ENCODE measurements around the gene SYPL2.
"Not testable (repeated sequence)": the region's sequence is repeated elsewhere in the genome, so short reads cannot be mapped to it uniquely, and the experiment has no call there.

Gene SYPL2

GRCh38 chr1:109466452-109467300 is at the start of gene SYPL2:
Gene SYPL2, plus strand, starts transcription at chr1:109466546. Its CDS starts 298 bp downstream, at chr1:109466844.
- DNase-seq (ENCODE audit: low read depth in 1 of 2, low spot score in 1 of 2): peak; percentile 24 to 55
- in situ Hi-C loops (cut with HindIII; ENCODE audit: low pct_unique_long_range_greater_than_20kb, low sequenced_read_pairs): no loop called here
- TF ChIP-seq JUND (IDR thresholded peaks at IDR 0.05; ENCODE audit: low read depth): no peak

- DNase-seq (ENCODE audit: low read depth in 1 of 2, low spot score in 1 of 2): no peak
- TF ChIP-seq JUND (IDR thresholded peaks at IDR 0.05; ENCODE audit: low read depth): no peak
- in situ Hi-C loops (cut with HindIII; ENCODE audit: low pct_unique_long_range_greater_than_20kb, low sequenced_read_pairs): no loop called here
Observed at GRCh38 chr1:109423498-109423897, 42.8 kb upstream of the SYPL2 start.

- peak in 1 of 2 experiments; percentile 40 for DNase-seq (ENCODE audit: low read depth in 1 of 2, low spot score in 1 of 2)
- no peak for TF ChIP-seq JUND (IDR thresholded peaks at IDR 0.05; ENCODE audit: low read depth)
- in situ Hi-C loops (cut with HindIII; ENCODE audit: low pct_unique_long_range_greater_than_20kb, low sequenced_read_pairs): no loop called here
Observed at GRCh38 chr1:109425391-109426280, 40.7 kb upstream of the SYPL2 start.

- DNase-seq (ENCODE audit: low read depth in 1 of 2, low spot score in 1 of 2): peak; percentile 71 to 98
- in situ Hi-C loops (cut with HindIII; ENCODE audit: low pct_unique_long_range_greater_than_20kb, low sequenced_read_pairs): no loop called here
- no peak for TF ChIP-seq JUND (IDR thresholded peaks at IDR 0.05; ENCODE audit: low read depth)
Observed at GRCh38 chr1:109426281-109427170, 39.8 kb upstream of the SYPL2 start, which contains the start of gene PSMA5. Gene PSMA5, minus strand, starts transcription at chr1:109426448. Its CDS starts 118 bp downstream, at chr1:109426330.

GRCh38 chr1:109427171-109427467 is 39.2 kb upstream of the SYPL2 start:
- in situ Hi-C loops (cut with HindIII; ENCODE audit: low pct_unique_long_range_greater_than_20kb, low sequenced_read_pairs): no loop called here
- no peak for DNase-seq (ENCODE audit: low read depth in 1 of 2, low spot score in 1 of 2)
- no peak for TF ChIP-seq JUND (IDR thresholded peaks at IDR 0.05; ENCODE audit: low read depth)

GRCh38 chr1:109432336-109432735 is 34.0 kb upstream of the SYPL2 start:
- no peak for DNase-seq (ENCODE audit: low read depth in 1 of 2, low spot score in 1 of 2)
- TF ChIP-seq JUND (IDR thresholded peaks at IDR 0.05; ENCODE audit: low read depth): no peak
- in situ Hi-C loops (cut with HindIII; ENCODE audit: low pct_unique_long_range_greater_than_20kb, low sequenced_read_pairs): no loop called here

- DNase-seq (ENCODE audit: low read depth in 1 of 2, low spot score in 1 of 2): no peak
- in situ Hi-C loops (cut with HindIII; ENCODE audit: low pct_unique_long_range_greater_than_20kb, low sequenced_read_pairs): no loop called here
- TF ChIP-seq JUND (IDR thresholded peaks at IDR 0.05; ENCODE audit: low read depth): no peak
Observed at GRCh38 chr1:109433322-109433721, 33.0 kb upstream of the SYPL2 start.

- in situ Hi-C loops (cut with HindIII; ENCODE audit: low pct_unique_long_range_greater_than_20kb, low sequenced_read_pairs): no loop called here
- TF ChIP-seq JUND (IDR thresholded peaks at IDR 0.05; ENCODE audit: low read depth): no peak
- DNase-seq (ENCODE audit: low read depth in 1 of 2, low spot score in 1 of 2): no peak
Observed at GRCh38 chr1:109434484-109434883, 31.9 kb upstream of the SYPL2 start.

- no peak for DNase-seq (ENCODE audit: low read depth in 1 of 2, low spot score in 1 of 2)
- no peak for TF ChIP-seq JUND (IDR thresholded peaks at IDR 0.05; ENCODE audit: low read depth)
- in situ Hi-C loops (cut with HindIII; ENCODE audit: low pct_unique_long_range_greater_than_20kb, low sequenced_read_pairs): no loop called here
Observed at GRCh38 chr1:109438798-109439297, 27.5 kb upstream of the SYPL2 start.

GRCh38 chr1:109441069-109441468 is 25.3 kb upstream of the SYPL2 start:
- in situ Hi-C loops (cut with HindIII; ENCODE audit: low pct_unique_long_range_greater_than_20kb, low sequenced_read_pairs): no loop called here
- no peak for TF ChIP-seq JUND (IDR thresholded peaks at IDR 0.05; ENCODE audit: low read depth)
- DNase-seq (ENCODE audit: low read depth in 1 of 2, low spot score in 1 of 2): no peak

GRCh38 chr1:109443476-109443875 is 22.9 kb upstream of the SYPL2 start:
- DNase-seq (ENCODE audit: low read depth in 1 of 2, low spot score in 1 of 2): no peak
- TF ChIP-seq JUND (IDR thresholded peaks at IDR 0.05; ENCODE audit: low read depth): no peak
- in situ Hi-C loops (cut with HindIII; ENCODE audit: low pct_unique_long_range_greater_than_20kb, low sequenced_read_pairs): no loop called here

- no peak for TF ChIP-seq JUND (IDR thresholded peaks at IDR 0.05; ENCODE audit: low read depth)
- in situ Hi-C loops (cut with HindIII; ENCODE audit: low pct_unique_long_range_greater_than_20kb, low sequenced_read_pairs): no loop called here
- no peak for DNase-seq (ENCODE audit: low read depth in 1 of 2, low spot score in 1 of 2)
Observed at GRCh38 chr1:109444346-109444745, 22.0 kb upstream of the SYPL2 start.

- DNase-seq (ENCODE audit: low read depth in 1 of 2, low spot score in 1 of 2); in situ Hi-C loops (cut with HindIII; ENCODE audit: low pct_unique_long_range_greater_than_20kb, low sequenced_read_pairs): not testable (repeated sequence)
Observed at GRCh38 chr1:109445949-109446695, 20.2 kb upstream of the SYPL2 start.

All from T47D (cell line).